A673 (cell line): ENCODE measurements around the gene SUSD4. TPM values are rescaled to one million over a fixed set of nuclear protein-coding genes. Genes with fewer than 3 reads are reported as not detected.

ENCODE experiments used
- BruUV-seq: library from RNA; stranded (reverse); fragments of 400-500 nt; replicated peaks from 2 replicates; lab custom pipeline; 2021; lab: Mats Ljungman, UMichigan
- CTCF ChIA-PET: fragments of 300-600 bp; sonication (Branson Sonifier 250); formaldehyde crosslinking; loops from one replicate; lab custom pipeline; 2022; ENCODE audit warnings: antibody characterized with exemption; lab: Charles Lee
- POLR2A ChIA-PET: fragments of 300-600 bp; sonication (Branson Sonifier 250); formaldehyde crosslinking; loops from one replicate; lab custom pipeline; 2022; ENCODE audit warnings: antibody characterized with exemption; ENCODE audit not compliant: low non-redundant PET; lab: Charles Lee
- DNase-seq: peaks from one replicate; pipeline ENCODE4 v3.0.0-alpha.2; 2015; ENCODE audit warnings: low spot score
- H3K27ac ChIP-seq: fragments of 200-600 bp; sonication (generic); 2 replicates; pipeline ENCODE4 v1.5.1; 2016; ENCODE audit warnings: mixed run types, low read depth, mild to moderate bottlenecking, mixed read lengths, antibody characterized with exemption, low read length; ENCODE audit not compliant: poor library complexity, severe bottlenecking
- H3K27me3 ChIP-seq: fragments of 200-600 bp; sonication (generic); replicated peaks from 2 replicates; pipeline ENCODE4 v1.6.1; 2017; ENCODE audit warnings: mixed run types, low read depth, mild to moderate bottlenecking, mixed read lengths, antibody characterized with exemption, low read length; ENCODE audit not compliant: insufficient read depth, poor library complexity
- H3K36me3 ChIP-seq: fragments of 200-600 bp; sonication (generic); 2 replicates; pipeline ENCODE4 v1.6.1; 2016; ENCODE audit warnings: mixed run types, mild to moderate bottlenecking, mixed read lengths, antibody characterized with exemption, low read length; ENCODE audit not compliant: insufficient read depth, poor library complexity, severe bottlenecking
- H3K4me1 ChIP-seq: fragments of 200-600 bp; sonication (generic); 2 replicates; pipeline ENCODE4 v1.6.1; 2017; ENCODE audit warnings: mixed run types, mild to moderate bottlenecking, mixed read lengths, antibody characterized with exemption, low read length; ENCODE audit not compliant: insufficient read depth, poor library complexity, severe bottlenecking
- H3K4me3 ChIP-seq: fragments of 200-600 bp; sonication (generic); 2 replicates; pipeline ENCODE4 v1.5.1; 2016; ENCODE audit warnings: low read depth, mixed run types, mild to moderate bottlenecking, mixed read lengths, low read length; ENCODE audit not compliant: poor library complexity, severe bottlenecking
- H3K9me3 ChIP-seq: fragments of 200-600 bp; sonication (generic); 2 replicates; pipeline ENCODE4 v1.6.1; 2016; ENCODE audit warnings: mixed run types, low read depth, mild to moderate bottlenecking, mixed read lengths, antibody characterized with exemption, low read length; ENCODE audit not compliant: poor library complexity, severe bottlenecking
- CTCF ChIP-seq: fragments of 300-800, 200-600 bp; sonication (generic); conservative IDR thresholded peaks from 2 replicates; pipeline ENCODE4 v1.5.1; 2017; ENCODE audit warnings: low read depth, mild to moderate bottlenecking, antibody characterized with exemption, low read length, moderate library complexity, mixed read lengths
- EZH2 ChIP-seq: fragments of 200-600 bp; sonication (generic); IDR thresholded peaks from 2 replicates; pipeline ENCODE4 v1.6.1; 2017; ENCODE audit warnings: borderline replicate concordance, low read depth, mild to moderate bottlenecking, mixed read lengths, antibody characterized with exemption, low read length; ENCODE audit not compliant: poor library complexity, severe bottlenecking
- intact Hi-C: fragments of 100-400 bp; cut with micrococcal nuclease; formaldehyde crosslinking; loops from one replicate; pipeline ENCODE4 v1.10.0; 2022; ENCODE audit not compliant: unreplicated experiment
- total RNA-seq: library from RNA; stranded (reverse); gene quantifications from 2 replicates; pipeline ENCODE4 v1.2.3, GENCODE V29; 2021

SUSD4 gene
- total RNA-seq, 1 experiment from 2014 or later, result not detected

- H3K36me3 ChIP-seq, result no peaks in the 10 kb centered on the region
- no peaks in the 10 kb centered on the region for H3K4me1 ChIP-seq
- BruUV-seq, result no TSS peak
- DNase-seq, result no peak
- no peak overlapping the region for H3K4me3 ChIP-seq
- no peaks in the 10 kb centered on the region for H3K9me3 ChIP-seq
- no peak overlapping the region for H3K27ac ChIP-seq
- CTCF ChIA-PET, result no interaction called here
- no peaks in the 10 kb centered on the region for H3K27me3 ChIP-seq
- intact Hi-C loops, result no loop called here
- no peak for TF ChIP-seq EZH2
- TF ChIP-seq CTCF, result no peak
- POLR2A ChIA-PET, result no interaction called here
These were observed 147.9 kb downstream of the SUSD4 start for GRCh38 chr1:223216074-223216473.

DNA sequence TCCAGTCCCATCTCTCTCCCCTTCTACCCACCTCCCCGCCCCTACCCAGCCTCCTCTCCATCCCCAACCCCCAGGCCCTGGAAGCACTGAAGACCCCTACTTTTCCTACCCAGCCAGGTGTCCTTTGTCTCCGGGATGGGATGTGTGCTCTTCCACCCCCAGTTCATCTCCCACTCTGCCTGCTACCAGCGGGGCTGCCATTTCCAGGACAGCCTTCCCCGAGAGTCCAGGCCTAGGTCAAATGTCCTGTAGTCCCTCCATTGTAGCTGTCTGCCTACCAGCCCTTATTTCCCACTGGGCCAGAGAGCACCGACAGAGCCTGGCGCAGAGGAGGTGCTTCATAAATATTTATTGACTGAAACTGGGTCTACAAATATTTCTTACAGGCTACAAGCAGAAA lies 148.9 kb downstream of the SUSD4 start:
- Histone ChIP-seq H3K27me3 (no peaks in the 10 kb centered on the region), H3K9me3 (no peaks in the 10 kb centered on the region), H3K36me3 (no peaks in the 10 kb centered on the region), H3K4me3 (no peak overlapping the region), H3K4me1 (no peaks in the 10 kb centered on the region), H3K27ac (no peak overlapping the region)
- POLR2A ChIA-PET, result no interaction called here
- no TSS peak for BruUV-seq
- no peak for TF ChIP-seq CTCF
- no peak for TF ChIP-seq EZH2
- CTCF ChIA-PET, result no interaction called here
- intact Hi-C loops, result no loop called here
- no peak for DNase-seq

DNA sequence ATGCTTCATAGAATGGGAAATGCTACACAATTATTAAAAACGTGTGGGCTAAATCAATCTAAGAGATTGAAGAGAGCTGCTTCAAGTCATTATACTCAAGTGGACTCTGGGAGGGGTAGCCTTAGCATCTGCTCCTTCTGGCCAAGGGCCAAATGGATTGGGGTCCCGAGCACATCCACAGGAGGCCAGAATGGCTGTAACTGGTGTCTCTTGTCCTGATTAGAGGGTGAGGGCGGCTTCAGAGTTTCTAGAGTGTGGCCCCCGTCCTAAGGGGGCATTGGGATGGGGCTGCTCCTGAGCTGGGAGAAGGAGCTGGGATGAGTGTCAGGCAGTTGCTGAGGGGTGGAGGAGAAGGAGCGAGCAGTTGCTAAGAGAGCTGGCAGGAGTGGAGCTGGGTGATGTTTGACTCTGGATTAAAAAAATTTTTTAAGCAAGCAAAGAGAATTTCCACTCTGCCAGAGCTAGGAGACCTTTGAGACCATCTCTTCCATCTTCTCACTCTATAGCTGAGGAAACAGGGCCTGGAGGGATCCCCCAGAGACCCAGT lies 149.6 kb downstream of the SUSD4 start:
- BruUV-seq, result no TSS peak
- TF ChIP-seq EZH2 (no peak), CTCF (no peak)
- H3K9me3 ChIP-seq, result no peaks in the 10 kb centered on the region
- no peak for DNase-seq
- H3K4me3 ChIP-seq, result no peak overlapping the region
- no peaks in the 10 kb centered on the region for H3K4me1 ChIP-seq
- no peak overlapping the region for H3K27ac ChIP-seq
- no peaks in the 10 kb centered on the region for H3K27me3 ChIP-seq
- no peaks in the 10 kb centered on the region for H3K36me3 ChIP-seq
- ChIA-PET POLR2A (no interaction called here), CTCF (no interaction called here)
- intact Hi-C loops, result no loop called here
